K562 (cell line): ENCODE measurements around the gene SGSM2. TPM values are rescaled to one million over a fixed set of nuclear protein-coding genes. Genes with fewer than 3 reads are reported as not detected.
A peak's percentile ranks its signal among the peaks of the same experiment; 100 is the strongest.

Experiments
- ATAC-seq: fragments of 200-7000 bp; cut with Tn5 transposase; 3 replicates; pipeline ENCODE4 v1.9.1; 2020; ENCODE audit warnings: moderate library complexity
- BruUV-seq: library from RNA; stranded (reverse); fragments of 400-500 nt; replicated peaks from 2 replicates; lab custom pipeline; 2021; lab: Mats Ljungman, UMichigan
- CTCF ChIA-PET: fragments of 300-600 bp; formaldehyde crosslinking; extraction: SDS; loops from one replicate; lab custom pipeline; 2021; ENCODE audit warnings: low intra/inter-chr PET ratio; lab: Yijun Ruan, JAX
- POLR2A ChIA-PET: fragments of 300-600, 350-650 bp; sonication (Branson Sonifier 250); formaldehyde crosslinking; extraction: SDS; loops from one replicate; lab custom pipeline; 2021; ENCODE audit warnings: antibody characterized with exemption, inconsistent platforms; lab: Yijun Ruan, JAX
- DNase-seq, 4 experiments: peaks; one replicate each; pipeline versions ENCODE4 v3.0.0 to v3.0.0-alpha.2; 2011 to 2018; ENCODE audit warnings: low spot score in 3 of 4, mixed read lengths in 3 of 4; ENCODE audit errors: extremely low read depth in 1 of 4
- FAIRE-seq: peaks from 2 replicates; lab custom pipeline; 2011; peaks lifted over from hg19 to GRCh38; lab: Jason Lieb, UNC
- H2AFZ ChIP-seq: 2 replicates; pipeline ENCODE4 v1.6.0; 2011; ENCODE audit warnings: low read depth, low read length, control low read depth, inconsistent platforms
- H3K27ac ChIP-seq: fragments of 200-600 bp; 3 replicates; pipeline ENCODE4 v1.8.0; 2011; ENCODE audit warnings: low read depth, mild to moderate bottlenecking, control low read depth, inconsistent platforms, low read length, moderate library complexity, mixed read lengths; ENCODE audit errors: extremely low read depth
- H3K27me3 ChIP-seq, 2 experiments: fragments of 300-600 bp in 1 of 2; 2 replicates in 1 of 2; 3 replicates in 1 of 2; pipeline versions ENCODE4 v1.6.0 to v1.8.0; 2011; ENCODE audit warnings: inconsistent platforms in 2 of 2, low read length in 2 of 2, mild to moderate bottlenecking in 1 of 2, mixed read lengths in 1 of 2, moderate library complexity in 1 of 2; ENCODE audit not compliant: control insufficient read depth in 2 of 2, insufficient read depth in 2 of 2
- H3K36me3 ChIP-seq: fragments of 300-600 bp; 3 replicates; pipeline ENCODE4 v1.8.0; 2011; ENCODE audit warnings: mild to moderate bottlenecking, low read length, inconsistent platforms; ENCODE audit not compliant: control insufficient read depth, insufficient read depth
- H3K4me1 ChIP-seq, 2 experiments: fragments of 200-600 bp in 1 of 2; replicated peaks in 1 of 2; 2 replicates in 1 of 2; 3 replicates in 1 of 2; pipeline versions ENCODE4 v1.5.1 to v1.8.0; 2011; ENCODE audit warnings: inconsistent platforms in 2 of 2, low read length in 2 of 2, mild to moderate bottlenecking in 1 of 2, mixed read lengths in 1 of 2, moderate library complexity in 1 of 2; ENCODE audit not compliant: control insufficient read depth in 2 of 2, insufficient read depth in 2 of 2
- H3K4me2 ChIP-seq: 2 replicates; pipeline ENCODE4 v1.6.1; 2011; ENCODE audit warnings: low read length, control low read depth, inconsistent platforms, mixed read lengths; ENCODE audit not compliant: insufficient read depth
- H3K4me3 ChIP-seq: fragments of 200-600 bp; sonication (generic), shearing (Covaris generic); 2 replicates; pipeline ENCODE4 v1.5.1; 2016; ENCODE audit warnings: control low read depth, inconsistent platforms
- H3K79me2 ChIP-seq: fragments of 200-600 bp; 3 replicates; pipeline ENCODE4 v1.8.0; 2011; ENCODE audit warnings: low read length, inconsistent platforms; ENCODE audit not compliant: control insufficient read depth, insufficient read depth
- H3K9ac ChIP-seq, 2 experiments: 2 replicates each; pipeline versions ENCODE4 v1.6.0 to v1.6.1; 2011; ENCODE audit warnings: low read depth in 2 of 2, low read length in 2 of 2, control low read depth in 1 of 2, inconsistent platforms in 1 of 2, mild to moderate bottlenecking in 1 of 2, mixed read lengths in 1 of 2; ENCODE audit not compliant: insufficient read depth in 1 of 2
- H3K9me1 ChIP-seq: one replicate; pipeline ENCODE4 v1.6.0; 2011; ENCODE audit warnings: inconsistent platforms, mild to moderate bottlenecking, low read length, moderate library complexity; ENCODE audit not compliant: control insufficient read depth, insufficient read depth
- H3K9me3 ChIP-seq: replicated peaks from 2 replicates; pipeline ENCODE4 v1.5.1; 2011; ENCODE audit warnings: low read depth, low read length, inconsistent platforms; ENCODE audit not compliant: control insufficient read depth, insufficient read depth
- H4K20me1 ChIP-seq: replicated peaks from 2 replicates; pipeline ENCODE4 v1.6.1; 2011; ENCODE audit warnings: low read length, inconsistent platforms, mixed read lengths; ENCODE audit not compliant: control insufficient read depth, insufficient read depth
- ATF7 ChIP-seq: fragments of 450-650 bp; IDR thresholded peaks from 2 replicates; pipeline ENCODE4 v1.7.1; 2014; ENCODE audit warnings: mild to moderate bottlenecking, moderate library complexity
- BRF2 ChIP-seq: IDR thresholded peaks from 3 replicates; pipeline ENCODE4 v1.6.1; 2011; ENCODE audit warnings: borderline replicate concordance, mild to moderate bottlenecking; ENCODE audit not compliant: insufficient read length, insufficient read depth
- CEBPB ChIP-seq: fragments of 450-650 bp; IDR thresholded peaks from 2 replicates; pipeline ENCODE4 v1.6.1; 2016; ENCODE audit warnings: missing genetic modification characterization, missing compliant biosample characterization
- CTCF ChIP-seq, 3 experiments: IDR thresholded peaks in 2 of 3; conservative IDR thresholded peaks in 1 of 3; 2 replicates each; pipeline ENCODE4 v1.5.1; 2011 to 2012; ENCODE audit warnings: low read length in 3 of 3, mild to moderate bottlenecking in 3 of 3, control low read depth in 2 of 3, improper control_type of control experiment in 1 of 3, inconsistent platforms in 1 of 3, low read depth in 1 of 3, mixed read lengths in 1 of 3, moderate library complexity in 1 of 3; ENCODE audit not compliant: insufficient read depth in 2 of 3
- EP400 ChIP-seq: fragments of 450-650 bp; IDR thresholded peaks from 2 replicates; pipeline ENCODE4 v1.6.1; 2017; ENCODE audit warnings: antibody characterized with exemption, mild to moderate bottlenecking, moderate library complexity
- GMEB1 ChIP-seq: fragments of 250-450 bp; sonication (Bioruptor Pico); IDR thresholded peaks from 2 replicates; pipeline ENCODE4 v1.4.0; 2020; ENCODE audit warnings: mild to moderate bottlenecking
- MAX ChIP-seq: sonication (generic); formaldehyde crosslinking; IDR thresholded peaks from 2 replicates; pipeline ENCODE4 v1.9.0; 2022; ENCODE audit warnings: mild to moderate bottlenecking, missing genetic modification reagents
- POU5F1 ChIP-seq: fragments of 150-350 bp; IDR thresholded peaks from 2 replicates; pipeline ENCODE4 v1.6.1; 2014; ENCODE audit warnings: borderline replicate concordance, low read length, low read depth, mild to moderate bottlenecking; ENCODE audit not compliant: partially characterized antibody
- RAD21 ChIP-seq, 2 experiments: fragments of 250-450 bp in 1 of 2; fragments of 450-650 bp in 1 of 2; sonication (Bioruptor Pico) in 1 of 2; formaldehyde crosslinking in 1 of 2; IDR thresholded peaks in 1 of 2; conservative IDR thresholded peaks in 1 of 2; 2 replicates each; pipeline versions ENCODE4 v1.4.0 to v1.8.0; 2020 to 2022; ENCODE audit warnings: mild to moderate bottlenecking in 2 of 2, moderate library complexity in 1 of 2
- STAT5B ChIP-seq: fragments of 250-450 bp; sonication (Bioruptor Pico); IDR thresholded peaks from 2 replicates; pipeline ENCODE4 v1.8.0; 2021; ENCODE audit warnings: mild to moderate bottlenecking, inconsistent platforms
- VEZF1 ChIP-seq: fragments of 200-800 bp; sonication (Bioruptor generic); IDR thresholded peaks from 2 replicates; pipeline ENCODE4 v1.6.1; 2017; ENCODE audit warnings: missing genetic modification characterization, missing compliant biosample characterization
- ZNF354B ChIP-seq: fragments of 250-450 bp; sonication (Bioruptor Pico); IDR thresholded peaks from 2 replicates; pipeline ENCODE4 v1.4.0; 2020
- ZNF75A ChIP-seq: fragments of 450-650 bp; formaldehyde crosslinking; IDR thresholded peaks from 2 replicates; pipeline ENCODE4 v1.4.0; 2020; ENCODE audit warnings: mild to moderate bottlenecking
- WGBS: fragments of 100-300 bp; shearing (Covaris generic); methylation state at CpG from one replicate; pipeline ENCODE4 v1.1.6; 2016; ENCODE audit warnings: low coverage, mixed read lengths; ENCODE audit not compliant: insufficient coverage; ENCODE audit errors: missing lambda C conversion rate; 5-methylcytosine and 5-hydroxymethylcytosine counted together
- in situ Hi-C: fragments of 300-500 bp; cut with MboI; formaldehyde crosslinking; loops from 4 replicates; pipeline ENCODE4 v1.15.0; 2018; ENCODE audit warnings: inconsistent platforms, mixed read lengths
- intact Hi-C: fragments of 100-400 bp; cut with micrococcal nuclease; formaldehyde crosslinking; loops from 2 replicates; pipeline ENCODE4 v1.14.2; 2022
- polyA plus RNA-seq, 8 experiments: library from polyadenylated mRNA; depleted of rRNA in 4 of 8; stranded (reverse) in 5 of 8; unstranded in 3 of 8; fragments of >200 nt; fragmentation: Nextera tagmentation in 2 of 8; fragmentation: Illumina TruSeq in 1 of 8; extraction: Ambion mirVana in 2 of 8; extraction: Trizol in 1 of 8; gene quantifications; 2 replicates each; pipeline versions ENCODE4 v1.2.1 to v1.2.3, GENCODE V29; 2011 to 2014; ENCODE audit warnings: inconsistent platforms in 1 of 8, missing spikeins in 1 of 8
- total RNA-seq, 7 experiments: library from RNA; depleted of rRNA in 6 of 7; stranded (reverse); fragments of >200 nt in 6 of 7; fragmentation: Illumina TruSeq in 2 of 7; extraction: Trizol in 2 of 7; gene quantifications; 2 replicates each; pipeline versions ENCODE4 v1.2.1 to v1.2.3, GENCODE V29; 2011 to 2021; ENCODE audit warnings: low replicate concordance in 1 of 7

Gene SGSM2
- total and polyA plus RNA-seq, 9 of the 15 experiments (the other 6 are each of a cell fraction or from before 2014, with no cell fraction given): 0.20 to 26.3 (median 14.8) TPM

GRCh38 chr17:2369551-2370210 is 32.4 kb downstream of the SGSM2 start:
- Histone ChIP-seq H3K27ac (no peak overlapping the region), H3K4me2 (no peak overlapping the region), H3K4me3 (no peak overlapping the region), H3K9me1 (no peaks in the 10 kb centered on the region), H2AFZ (no peak overlapping the region), H3K9me3 (no peaks in the 10 kb centered on the region), H4K20me1 (no peaks in the 10 kb centered on the region), H3K79me2 (no peaks in the 10 kb centered on the region), H3K4me1 (peaks cover 0 to 6% of the 10 kb centered on the region in 2 experiments; a peak in 2 of 5 replicates), H3K36me3 (no peaks in the 10 kb centered on the region), H3K9ac (peak overlapping the region in 1 of 2 experiments; percentile 68; a peak in 2 of 4 replicates), H3K27me3 (no peaks in the 10 kb centered on the region)
- CTCF ChIA-PET: interaction anchor here (1.3 kb wide), 1 partner anchor 46 kb away, joined by 7 read pairs; no protein-coding TSS in a partner anchor
- intact Hi-C loops (no loop called here), in situ Hi-C loops (no loop called here)
- no peak for FAIRE-seq
- peak in 3 of 4 experiments; percentile 20 to 27 (median 24) for DNase-seq
- ATAC-seq: peak; percentile 70
- no TSS peak for BruUV-seq
- POLR2A ChIA-PET: interaction anchor here (0.6 to 2.2 kb wide), 3 partner anchors 12 to 380 kb away, joined by 3 to 8 read pairs (median 3); partner anchors contain the start of gene CCDC92B
- WGBS: 77% methylated on average over 5 of the region's 20 CpGs
- TF ChIP-seq MAX (no peak), RAD21 (CRISPR knock-in tag; conservative IDR thresholded peaks at IDR 0.05 in 1 of 2, IDR thresholded peaks at IDR 0.05 in 1 of 2) (peak in 1 of 2 experiments; percentile 19; a peak in 1 of 4 replicates), CTCF (IDR thresholded peaks at IDR 0.05 in 2 of 3, conservative IDR thresholded peaks at IDR 0.05 in 1 of 3; ENCODE audit: insufficient read depth in 2 of 3, low read depth in 1 of 3, low read length in 3 of 3) (peak in 2 of 3 experiments; percentile 9 to 24; a peak in 1 of 6 replicates), BRF2 (no peak), EP400 (no peak), STAT5B (no peak), GMEB1 (CRISPR knock-in tag) (no peak), CEBPB (tag) (no peak), POU5F1 (no peak), ZNF75A (CRISPR knock-in tag) (no peak), ATF7 (no peak), ZNF354B (CRISPR knock-in tag) (no peak), VEZF1 (CRISPR knock-in tag) (no peak)
